Measurements from ENCODE around the gene MIAT.
A peak's percentile ranks its signal among the peaks of the same experiment; 100 is the strongest.

MIAT gene

DNA sequence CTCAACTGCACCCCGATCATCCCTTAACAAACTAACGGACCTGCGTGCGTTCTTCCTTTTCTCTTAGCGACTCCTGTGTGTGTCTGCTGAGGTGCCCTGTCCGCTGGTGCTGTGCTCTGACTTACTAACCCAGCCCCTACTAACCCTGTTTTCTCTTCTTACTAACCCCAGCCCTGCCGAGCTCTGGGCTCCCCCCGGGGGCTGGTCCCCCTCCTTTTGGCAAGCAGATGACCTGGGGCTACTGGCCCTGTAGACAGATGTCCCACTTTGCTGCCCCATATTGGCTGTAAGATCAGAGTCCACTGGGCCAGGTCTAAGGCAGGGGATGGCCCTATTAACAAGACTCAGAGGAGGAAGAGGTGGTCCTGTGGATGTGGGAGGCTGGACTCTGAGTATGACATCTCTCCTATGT is 14.7 kb downstream of the MIAT start:
- no peaks in the 10 kb centered on the region for H3K27me3 Mint-ChIP-seq
- peak overlapping the region; percentile 96 for H3K27ac Mint-ChIP-seq
- no peaks in the 10 kb centered on the region for H3K9me3 Mint-ChIP-seq
- H3K4me3 Mint-ChIP-seq = peak overlapping the region; percentile 97
- peaks cover 77% of the 10 kb centered on the region for H3K4me1 Mint-ChIP-seq
- H3K36me3 Mint-ChIP-seq = peaks cover 3% of the 10 kb centered on the region

DNA sequence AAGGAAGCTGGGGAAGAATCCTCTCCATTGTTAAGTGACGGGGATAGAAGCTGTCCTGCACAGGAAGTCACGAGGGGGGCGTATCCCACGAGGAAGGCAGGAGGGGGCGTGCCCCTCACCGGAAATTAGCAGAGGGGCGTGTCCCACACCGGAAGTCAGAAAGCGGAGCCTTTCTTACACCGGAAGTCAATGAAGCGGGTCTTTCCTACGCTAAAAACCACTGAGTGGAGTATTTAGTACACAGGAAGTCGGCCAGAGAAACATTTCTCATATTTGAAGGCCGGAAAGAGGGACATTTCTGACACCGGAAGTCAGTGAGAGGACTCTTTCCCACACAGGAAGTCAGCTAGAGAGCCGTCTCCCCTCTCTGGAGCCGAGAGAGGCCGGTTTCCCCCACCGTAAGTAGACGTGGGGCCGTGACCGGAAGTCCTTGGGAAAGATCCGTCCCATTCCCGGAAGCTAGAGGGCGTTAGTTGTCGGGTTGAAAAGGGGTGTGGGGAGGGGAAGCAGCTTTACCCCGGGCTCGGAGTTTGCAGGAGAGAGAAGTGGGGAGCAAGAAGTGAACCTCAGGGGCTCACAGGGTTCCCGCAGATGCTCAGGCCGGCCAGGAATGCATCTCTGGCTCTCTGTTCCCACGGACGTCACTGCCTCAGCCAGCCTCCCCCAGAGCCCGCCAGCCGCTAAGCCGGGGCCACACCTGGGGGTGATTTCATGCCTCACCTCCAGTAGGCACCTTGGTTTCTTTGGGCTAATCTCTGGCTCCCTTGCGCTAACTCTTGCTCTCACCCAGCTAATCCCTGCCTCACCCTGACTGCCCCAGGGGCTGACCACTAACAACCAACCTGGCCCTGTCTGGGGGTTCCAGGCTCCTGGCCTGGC is 15.4 kb downstream of the MIAT start:
- peaks cover 3% of the 10 kb centered on the region for H3K36me3 Mint-ChIP-seq
- peak overlapping the region; percentile 96 for H3K27ac Mint-ChIP-seq
- H3K4me1 Mint-ChIP-seq = peaks cover 85% of the 10 kb centered on the region
- peak overlapping the region; percentile 97 for H3K4me3 Mint-ChIP-seq
- no peaks in the 10 kb centered on the region for H3K27me3 Mint-ChIP-seq
- no peaks in the 10 kb centered on the region for H3K9me3 Mint-ChIP-seq

DNA sequence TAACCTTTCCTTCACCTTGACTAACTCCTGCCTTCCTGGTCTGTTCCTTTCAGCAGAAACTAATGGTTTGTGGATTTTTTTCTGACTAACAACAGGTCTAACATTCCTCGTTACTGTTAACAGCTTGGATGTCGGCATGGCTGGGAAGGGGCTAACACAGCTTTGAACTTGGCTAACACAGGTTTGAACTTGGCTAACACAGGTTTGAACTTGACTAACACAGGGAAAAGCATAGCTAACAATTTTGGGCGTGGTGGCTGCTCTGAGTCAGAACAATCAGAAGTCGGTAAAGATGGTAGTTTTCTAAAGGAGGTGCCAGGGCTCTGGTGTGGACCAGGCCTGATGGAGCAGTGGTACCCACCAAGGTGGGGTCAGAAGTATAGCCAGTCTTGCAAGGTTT is 16.1 kb downstream of the MIAT start:
- Mint-ChIP-seq H3K9me3 (no peaks in the 10 kb centered on the region), H3K4me1 (peaks cover 92% of the 10 kb centered on the region), H3K4me3 (peak overlapping the region; percentile 97), H3K27me3 (no peaks in the 10 kb centered on the region), H3K36me3 (peaks cover 3% of the 10 kb centered on the region), H3K27ac (peak overlapping the region; percentile 96)

DNA sequence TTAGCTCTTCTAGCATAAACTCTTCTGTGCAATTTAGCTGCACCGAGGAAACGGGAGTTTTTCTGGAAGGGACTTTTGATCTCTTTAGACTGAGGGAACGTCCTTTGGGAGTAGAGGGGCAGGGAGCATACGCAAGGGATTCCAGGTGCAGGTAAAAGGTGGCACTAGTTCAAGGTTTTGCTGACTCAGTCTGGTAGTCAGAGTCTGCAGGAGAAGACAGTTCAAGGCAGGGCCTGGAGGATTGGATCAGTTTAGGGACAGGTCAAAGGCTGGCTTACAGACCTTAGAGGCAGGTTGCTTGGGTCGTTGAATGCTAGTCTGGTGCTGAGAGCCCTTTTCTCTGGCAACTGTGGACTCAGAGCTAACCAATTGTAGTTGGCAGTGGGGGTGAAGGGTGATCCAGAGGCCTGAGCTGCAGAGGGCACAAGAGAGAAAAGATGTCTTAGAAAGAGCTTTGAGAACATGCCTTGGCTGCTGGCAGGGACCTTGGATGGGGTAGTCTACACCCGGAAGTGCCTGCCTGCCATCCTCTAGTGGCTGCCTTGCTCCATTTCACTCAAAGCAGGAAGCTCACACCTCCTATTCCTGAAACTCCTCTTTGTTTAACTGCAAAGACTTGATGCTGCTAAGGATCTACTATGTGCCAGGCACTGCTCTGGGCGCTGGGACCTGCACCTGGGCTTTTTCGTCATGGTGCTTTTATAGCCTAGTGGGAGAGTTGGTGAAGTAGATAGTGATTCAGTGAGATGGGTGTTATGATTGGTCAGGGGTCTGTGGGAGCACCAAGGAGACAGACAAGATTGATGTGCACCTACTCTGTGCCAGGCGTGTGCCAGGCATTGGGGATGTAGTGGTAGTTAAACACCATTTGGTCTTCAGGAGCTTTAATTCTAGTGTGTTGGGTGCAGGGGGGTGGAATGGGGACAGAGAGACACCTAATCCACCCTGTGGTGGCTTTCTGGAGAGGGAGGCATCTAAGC is 17.1 kb downstream of the MIAT start:
- Mint-ChIP-seq H3K4me3 (peak overlapping the region; percentile 97), H3K9me3 (no peaks in the 10 kb centered on the region), H3K36me3 (peaks cover 3% of the 10 kb centered on the region), H3K27ac (peak overlapping the region; percentile 96), H3K27me3 (no peaks in the 10 kb centered on the region), H3K4me1 (peaks cover 92% of the 10 kb centered on the region)

DNA sequence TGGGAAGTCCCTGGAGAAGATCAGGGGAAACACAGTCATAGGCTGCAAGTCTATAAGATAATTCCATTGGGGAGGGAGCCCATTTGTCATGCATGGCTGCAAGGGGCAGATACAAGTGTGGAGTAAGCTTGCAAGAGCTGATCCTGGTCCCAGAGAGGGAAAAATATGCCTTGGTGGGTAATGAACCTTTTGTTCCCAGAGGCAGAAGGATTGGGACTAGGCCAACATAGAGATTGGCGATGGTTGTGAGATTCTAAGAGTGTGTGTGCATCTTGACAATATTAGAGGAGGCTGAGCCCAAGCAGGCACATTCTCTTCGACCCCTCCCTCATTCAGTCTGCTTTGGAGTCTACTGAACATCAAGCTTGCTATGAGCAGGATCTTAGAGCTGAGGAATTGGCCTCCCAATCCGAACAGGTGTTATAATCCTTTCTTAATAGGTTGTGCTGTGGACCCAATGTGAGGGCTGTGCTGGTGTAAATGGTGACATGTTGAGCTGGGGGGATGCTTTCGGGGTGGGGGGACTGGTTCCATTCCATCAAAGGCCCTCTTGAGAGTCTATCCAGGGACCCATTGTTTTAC is 18.4 kb downstream of the MIAT start:
- no peaks in the 10 kb centered on the region for H3K9me3 Mint-ChIP-seq
- peak overlapping the region; percentile 97 for H3K4me3 Mint-ChIP-seq
- H3K27me3 Mint-ChIP-seq = no peaks in the 10 kb centered on the region
- H3K27ac Mint-ChIP-seq = peak overlapping the region; percentile 96
- peaks cover 91% of the 10 kb centered on the region for H3K4me1 Mint-ChIP-seq
- H3K36me3 Mint-ChIP-seq = peaks cover 3% of the 10 kb centered on the region

DNA sequence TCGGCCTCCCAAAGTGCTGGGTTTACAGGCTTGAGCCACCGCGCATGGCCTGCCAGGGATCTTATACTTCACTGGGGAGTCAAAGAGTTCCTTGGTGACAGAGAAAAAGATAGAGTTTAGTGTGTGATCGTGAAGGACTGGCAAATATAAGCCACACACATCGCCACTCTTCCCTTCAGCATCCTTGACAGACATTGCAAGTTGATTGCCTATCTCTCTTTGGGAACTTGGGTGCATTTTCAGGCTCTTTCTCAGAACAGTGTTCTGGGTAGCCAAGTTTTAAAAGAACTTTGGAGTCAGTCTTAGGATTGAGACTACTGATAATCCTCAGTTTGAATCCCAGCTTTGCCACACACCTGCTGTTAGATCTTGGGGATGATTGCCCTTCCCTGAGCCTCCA is 19.8 kb downstream of the MIAT start:
- peak overlapping the region; percentile 70 for H3K27ac Mint-ChIP-seq
- H3K27me3 Mint-ChIP-seq = no peaks in the 10 kb centered on the region
- H3K4me1 Mint-ChIP-seq = peaks cover 83% of the 10 kb centered on the region
- no peaks in the 10 kb centered on the region for H3K9me3 Mint-ChIP-seq
- peaks cover 5% of the 10 kb centered on the region for H3K36me3 Mint-ChIP-seq
- H3K4me3 Mint-ChIP-seq = no peak overlapping the region

DNA sequence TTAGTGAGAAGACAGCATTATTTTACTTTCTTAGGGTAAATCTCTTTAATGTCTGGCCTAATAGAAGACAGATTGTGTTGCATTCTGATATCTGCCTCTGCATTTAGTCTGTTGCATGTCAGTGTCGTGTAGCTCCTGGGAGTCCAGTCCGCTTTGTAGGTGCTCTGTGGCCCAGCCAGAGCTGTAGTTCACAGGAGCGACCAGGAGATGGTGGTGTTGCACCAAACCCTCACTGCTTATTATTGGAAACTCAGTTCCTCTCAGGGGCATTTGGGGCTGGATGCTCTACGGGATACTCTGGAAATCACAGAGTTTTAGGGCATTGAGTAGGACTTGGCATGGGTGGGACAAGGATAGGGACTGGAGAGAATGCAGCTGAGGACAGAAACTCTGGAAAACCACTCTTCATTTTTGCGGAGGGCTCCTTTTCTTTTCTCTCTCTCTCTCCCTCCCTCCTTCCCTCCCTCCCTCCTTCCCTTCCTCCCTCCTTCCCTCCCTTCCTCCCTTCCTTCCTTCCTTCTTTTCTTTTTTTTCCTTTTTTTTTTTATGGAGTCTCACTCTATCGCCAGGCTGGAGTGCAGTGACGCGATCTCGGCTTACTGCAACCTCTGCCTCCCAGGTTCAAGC is 21.7 kb downstream of the MIAT start:
- H3K4me3 Mint-ChIP-seq = no peak overlapping the region
- H3K36me3 Mint-ChIP-seq = peaks cover 13% of the 10 kb centered on the region
- peaks cover 79% of the 10 kb centered on the region for H3K4me1 Mint-ChIP-seq
- H3K27ac Mint-ChIP-seq = peak overlapping the region; percentile 25
- H3K27me3 Mint-ChIP-seq = no peaks in the 10 kb centered on the region
- no peaks in the 10 kb centered on the region for H3K9me3 Mint-ChIP-seq

DNA sequence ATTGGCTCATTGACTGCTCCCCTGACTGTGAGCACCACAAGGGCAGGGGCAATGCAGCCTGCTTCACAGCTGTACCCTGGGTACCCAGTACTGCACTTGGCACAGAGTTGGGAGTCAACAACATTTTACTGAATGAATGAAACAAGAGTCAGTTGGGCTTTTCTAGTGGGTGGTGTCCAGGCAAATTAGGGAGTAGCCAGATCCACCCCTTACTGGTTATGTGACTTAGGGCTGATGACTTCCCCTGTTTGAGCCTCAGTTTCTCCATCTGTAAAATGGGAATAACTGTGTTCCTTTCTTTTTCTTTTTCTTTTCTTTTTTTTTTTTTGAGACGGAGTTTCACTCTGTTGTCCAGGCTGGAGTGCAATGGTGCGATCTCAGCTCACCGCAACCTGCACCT is 23.1 kb downstream of the MIAT start:
- H3K27ac Mint-ChIP-seq = peak overlapping the region; percentile 76
- peaks cover 11% of the 10 kb centered on the region for H3K36me3 Mint-ChIP-seq
- peaks cover 69% of the 10 kb centered on the region for H3K4me1 Mint-ChIP-seq
- H3K9me3 Mint-ChIP-seq = no peaks in the 10 kb centered on the region
- H3K4me3 Mint-ChIP-seq = no peak overlapping the region
- H3K27me3 Mint-ChIP-seq = no peaks in the 10 kb centered on the region

DNA sequence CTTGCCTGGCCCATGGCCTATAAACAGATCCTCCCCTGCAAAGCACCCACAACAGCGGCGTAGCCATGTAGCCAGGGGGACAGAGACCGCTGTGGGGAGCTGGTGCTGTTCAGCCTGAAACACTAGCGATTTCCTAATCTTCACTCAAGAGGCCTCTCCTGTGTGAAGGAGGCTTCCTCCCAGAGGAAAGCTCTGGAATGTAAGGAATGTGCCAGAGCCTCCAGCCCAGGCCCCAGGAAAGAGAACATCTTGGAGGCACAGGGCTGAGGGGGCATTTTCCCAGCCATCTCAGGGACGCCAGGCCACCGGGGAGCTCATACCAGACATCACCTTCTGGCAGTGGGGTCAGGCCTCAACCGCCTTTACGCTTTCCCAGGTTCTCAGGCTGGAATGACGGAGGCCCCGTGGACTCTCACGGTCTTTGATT is 24.0 kb downstream of the MIAT start:
- Mint-ChIP-seq H3K9me3 (no peaks in the 10 kb centered on the region), H3K36me3 (peaks cover 11% of the 10 kb centered on the region), H3K27me3 (no peaks in the 10 kb centered on the region), H3K4me1 (peaks cover 69% of the 10 kb centered on the region), H3K27ac (no peak overlapping the region), H3K4me3 (no peak overlapping the region)

DNA sequence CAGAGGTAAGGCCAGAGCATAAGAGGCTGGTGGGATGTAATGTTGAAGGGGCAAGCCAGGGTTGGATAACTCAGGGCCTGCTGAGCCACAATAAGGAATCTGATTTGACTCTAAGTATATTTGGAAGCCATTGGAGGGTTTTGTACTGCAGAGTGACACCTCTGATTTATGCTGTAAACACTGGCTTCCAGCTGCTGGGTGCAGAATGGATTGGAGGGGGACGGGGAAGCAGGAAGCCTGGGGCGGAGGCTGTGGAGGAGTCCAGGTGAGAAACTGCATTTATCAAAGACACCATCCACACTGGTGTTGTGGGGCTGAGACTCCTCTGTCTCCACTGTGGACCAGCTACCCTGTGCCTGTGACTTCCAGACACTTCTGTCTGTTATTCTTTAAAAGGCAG is 26.8 kb downstream of the MIAT start:
- Mint-ChIP-seq H3K4me1 (peaks cover 62% of the 10 kb centered on the region), H3K27me3 (no peaks in the 10 kb centered on the region), H3K36me3 (peaks cover 14% of the 10 kb centered on the region), H3K27ac (peak overlapping the region; percentile 71), H3K4me3 (no peak overlapping the region), H3K9me3 (no peaks in the 10 kb centered on the region)

DNA sequence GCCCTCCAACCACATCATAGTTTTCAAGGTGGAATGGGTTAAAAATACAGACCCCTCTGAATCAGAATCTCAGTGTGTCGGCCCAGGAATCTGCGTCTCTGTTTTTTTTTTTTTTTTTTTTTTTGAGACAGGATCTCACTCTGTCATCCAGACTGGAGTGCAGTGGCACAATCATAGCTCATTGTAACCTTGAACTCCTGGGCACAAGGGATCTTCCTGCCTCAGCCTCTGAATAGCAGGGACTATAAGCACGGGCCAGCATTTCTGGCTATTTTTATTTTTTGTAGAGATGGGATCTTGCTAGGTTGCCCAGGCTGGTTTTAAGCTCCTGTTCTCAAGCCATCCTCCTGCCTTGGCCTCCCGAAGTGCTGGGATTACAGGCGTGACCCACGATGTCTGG is 28.2 kb downstream of the MIAT start:
- Mint-ChIP-seq H3K27me3 (no peaks in the 10 kb centered on the region), H3K4me3 (no peak overlapping the region), H3K4me1 (peaks cover 66% of the 10 kb centered on the region), H3K27ac (no peak overlapping the region), H3K9me3 (no peaks in the 10 kb centered on the region), H3K36me3 (peaks cover 17% of the 10 kb centered on the region)

DNA sequence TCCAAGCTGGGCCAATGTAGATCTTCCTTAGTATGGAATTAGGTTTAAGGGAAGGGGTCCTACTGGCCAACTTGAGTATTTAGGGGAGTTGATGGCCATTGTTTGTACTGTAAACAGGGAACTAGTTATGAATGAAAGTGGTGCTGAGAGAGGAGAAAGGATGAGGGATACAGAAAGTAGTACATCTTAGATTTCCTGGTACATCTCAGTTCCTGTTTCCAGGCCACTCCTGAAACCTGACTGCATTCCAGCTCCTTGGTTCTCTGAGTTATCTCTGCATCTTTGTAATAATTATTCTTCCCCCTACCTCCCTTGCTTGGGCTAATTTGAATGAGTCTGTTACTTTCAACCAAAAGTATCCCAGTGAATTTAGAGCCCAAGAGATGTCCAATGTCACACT is 30.1 kb downstream of the MIAT start:
- Mint-ChIP-seq H3K27ac (peak overlapping the region; percentile 69), H3K9me3 (no peaks in the 10 kb centered on the region), H3K4me3 (no peak overlapping the region), H3K4me1 (peaks cover 76% of the 10 kb centered on the region), H3K36me3 (peaks cover 15% of the 10 kb centered on the region), H3K27me3 (no peaks in the 10 kb centered on the region)

DNA sequence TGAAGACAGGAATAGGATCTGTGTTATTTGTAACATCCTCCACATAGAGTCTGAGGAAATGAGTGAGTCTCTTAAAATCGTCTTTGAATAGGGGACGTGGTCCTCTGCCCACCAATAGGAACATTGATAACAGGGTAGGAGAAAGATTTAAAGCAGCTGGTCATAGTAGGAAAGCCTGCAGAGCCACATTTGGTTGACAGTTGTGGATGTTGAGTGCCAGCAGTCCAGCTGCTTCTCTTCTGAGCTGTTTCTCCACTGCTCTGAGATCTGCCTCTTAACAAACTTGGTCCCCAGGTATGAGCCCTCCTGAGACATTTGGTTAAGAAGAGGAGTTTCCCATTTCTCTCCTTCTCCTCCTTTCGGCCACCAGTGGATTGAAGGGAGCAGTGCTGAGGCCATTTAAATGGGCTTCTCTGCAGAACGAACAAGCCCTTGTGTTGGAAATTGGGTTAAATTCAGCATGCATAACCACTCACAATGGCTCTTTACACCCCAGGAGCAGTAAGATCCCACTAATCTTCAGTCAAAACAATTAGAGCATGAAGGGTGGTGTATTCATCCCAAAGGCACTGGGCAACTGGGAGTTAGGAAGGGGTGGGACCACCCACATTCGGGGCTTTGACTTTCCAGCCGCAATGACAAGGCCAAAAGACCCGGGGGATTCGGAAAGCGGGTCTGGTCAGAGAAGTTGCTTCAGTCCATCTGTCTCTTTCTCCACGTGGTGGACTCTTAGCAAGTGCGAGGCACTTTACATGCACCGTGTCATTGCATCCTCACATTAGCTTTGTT is 32.3 kb downstream of the MIAT start:
- peaks cover 86% of the 10 kb centered on the region for H3K4me1 Mint-ChIP-seq
- no peaks in the 10 kb centered on the region for H3K9me3 Mint-ChIP-seq
- no peaks in the 10 kb centered on the region for H3K27me3 Mint-ChIP-seq
- H3K27ac Mint-ChIP-seq = peak overlapping the region; percentile 55
- H3K4me3 Mint-ChIP-seq = no peak overlapping the region
- H3K36me3 Mint-ChIP-seq = peaks cover 12% of the 10 kb centered on the region

DNA sequence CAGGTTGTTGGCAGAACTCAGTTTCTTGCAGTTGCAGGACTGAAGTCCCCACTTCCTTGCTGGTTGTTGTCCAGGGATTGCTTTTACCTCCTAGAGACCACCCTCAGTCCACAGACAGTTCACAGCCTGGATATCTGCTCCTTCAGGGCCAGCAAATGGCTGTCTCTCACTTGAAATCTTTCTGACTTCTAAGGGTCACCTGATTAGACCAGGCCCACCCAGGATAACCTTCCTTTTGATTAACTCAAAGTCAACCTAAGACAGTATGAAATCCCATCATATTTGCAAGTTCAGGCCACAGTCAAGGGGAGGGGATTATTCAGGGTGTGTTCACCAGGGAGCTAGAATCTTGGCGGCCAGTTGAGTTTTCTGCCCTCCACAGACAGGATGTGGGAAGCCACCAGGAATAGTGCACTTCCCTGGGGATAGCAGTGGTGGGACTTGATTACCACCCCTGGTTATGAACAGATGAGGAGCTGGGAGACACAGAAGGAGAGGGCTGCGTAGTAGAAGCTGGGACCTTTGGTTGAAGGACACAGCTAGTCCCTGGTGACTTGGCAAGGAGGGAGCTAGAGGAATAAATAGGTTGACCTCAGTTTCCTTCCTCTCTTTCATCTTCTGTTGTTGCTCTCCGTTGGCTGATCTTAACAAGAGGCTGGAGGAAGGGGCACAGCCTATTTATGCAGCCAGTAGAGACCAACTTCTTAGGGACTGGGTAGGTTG is 33.4 kb downstream of the MIAT start:
- Mint-ChIP-seq H3K27me3 (no peaks in the 10 kb centered on the region), H3K27ac (no peak overlapping the region), H3K4me1 (peaks cover 88% of the 10 kb centered on the region), H3K9me3 (no peaks in the 10 kb centered on the region), H3K4me3 (no peak overlapping the region), H3K36me3 (peaks cover 20% of the 10 kb centered on the region)

Data from activated naive CD4-positive, alpha-beta T cell treated with anti-CD3 and anti-CD28 coated beads, Interleukin-2, amount 50 U/mL, for 24 hours (primary cell).